Heart left ventricle (tissue), 16 donors: ENCODE data around the gene LYZL6. TPM values are rescaled to one million over a fixed set of nuclear protein-coding genes. Genes with fewer than 3 reads are reported as not detected.

Experiments used
- ATAC-seq, 4 donors: fragments of 200-7000 bp; cut with Tn5 transposase; one replicate each; pipeline ENCODE4 v1.9.1; 2020 to 2022; ENCODE audit warnings: moderate library complexity in 4 of 4, mild to moderate bottlenecking in 3 of 4, moderate number of reproducible peaks in 1 of 4
- DNase-seq, 5 donors: peaks; one replicate each; pipeline ENCODE4 v3.0.0-alpha.2; 2020
- H3K27ac ChIP-seq, 12 donors: fragments of 200-600 bp; sonication (generic) in 4 of 12; one replicate each; pipeline versions ENCODE4 v1.5.0 to v1.8.0; 2016 to 2022; ENCODE audit warnings: mild to moderate bottlenecking in 2 of 12
- H3K27me3 ChIP-seq, 9 donors: fragments of 200-600 bp; sonication (generic) in 2 of 9; one replicate each; pipeline versions ENCODE4 v1.5.1 to v1.8.0; 2016 to 2022; ENCODE audit warnings: mild to moderate bottlenecking in 3 of 9
- H3K36me3 ChIP-seq, 9 donors: fragments of 200-600 bp; sonication (generic) in 2 of 9; one replicate each; pipeline versions ENCODE4 v1.5.0 to v1.8.0; 2018 to 2022; ENCODE audit warnings: mild to moderate bottlenecking in 2 of 9
- H3K4me1 ChIP-seq, 12 donors: fragments of 200-600 bp; sonication (generic) in 4 of 12; one replicate each; pipeline versions ENCODE4 v1.5.0 to v1.8.0; 2016 to 2022; ENCODE audit warnings: mild to moderate bottlenecking in 3 of 12
- H3K4me3 ChIP-seq, 12 donors: fragments of 200-600 bp; sonication (generic) in 4 of 12; one replicate each; pipeline versions ENCODE4 v1.5.0 to v1.8.0; 2017 to 2022; ENCODE audit warnings: mild to moderate bottlenecking in 9 of 12, moderate library complexity in 4 of 12
- H3K9me3 ChIP-seq, 12 donors: fragments of 200-600 bp; sonication (generic) in 4 of 12; one replicate each; pipeline versions ENCODE4 v1.5.0 to v1.8.0; 2016 to 2022; ENCODE audit warnings: mild to moderate bottlenecking in 1 of 12
- CTCF ChIP-seq, 12 donors: fragments of 200-600 bp; sonication (generic) in 4 of 12; IDR thresholded peaks; one replicate each; pipeline versions ENCODE4 v1.5.0 to v1.8.0; 2018 to 2022; ENCODE audit warnings: antibody characterized with exemption in 12 of 12, mild to moderate bottlenecking in 5 of 12
- POLR2A ChIP-seq, 2 donors: fragments of 450-650 bp; IDR thresholded peaks; one replicate each; pipeline ENCODE4 v1.6.1; 2017; ENCODE audit warnings: antibody characterized with exemption in 2 of 2, mild to moderate bottlenecking in 2 of 2, moderate library complexity in 2 of 2
- WGBS, 4 donors: extraction: QIAGEN DNeasy Blood & Tissue Kit in 2 of 4; methylation state at CpG; one replicate each; pipeline versions ENCODE4 v1.1.5 to v1.1.7; 2013 to 2018; 5-methylcytosine and 5-hydroxymethylcytosine counted together
- intact Hi-C, 10 donors: fragments of 100-400 bp; cut with DNase I; formaldehyde crosslinking; loops; one replicate each; pipeline versions ENCODE4 v1.11.1 to v1.14.2; 2022
- polyA plus RNA-seq, 2 donors: library from polyadenylated mRNA; stranded (reverse); fragments of 200-250 nt; gene quantifications; one replicate each; pipeline ENCODE4 v1.2.3, GENCODE V29; 2013
- total RNA-seq, 9 donors: library from RNA; depleted of rRNA in 2 of 9; stranded (reverse); fragments of >200 nt in 2 of 9; fragmentation: NEBNext Ultra II Directional in 3 of 9; extraction: Animal tissue kit (Norgen Biotek cat#: 25700) in 3 of 9; gene quantifications; one replicate each; pipeline versions ENCODE4 v1.1.0 to v1.2.4, GENCODE V29; 2016 to 2023
- donor health status: ischemic (EF 13 %, LVEDD 7.1; RV severe dilation, severe dysfunction).
- donor health status: healthy with polysubstance abuse.
- donor health status: DM: no; HTN: yes; CAD: no.
- donor health status: DM: no; HTN: no; CAD: no.
- donor health status: ischemic (EF 25% LVEDD 6.9; RV normal size, moderate dysfunction).
- donor health status: ischemic (EF 25% LVEDD 5.7; RV mildly dilated, moderate dysfunction).
- donor health status: healthy.
- donor health status: DM: yes; HTN: yes; CAD: no.
- donor health status: ischemic (EF 35%, LVEDD 5.7; RV mildly dilated, moderate dysfunction).
- donor health status: nonischemic (EF 11% LVEDD 7.7; RV severe dilation, severe dysfunction).
- donor health status: DM: yes; HTN: yes; CAD: no.
- donor health status: PGD.
- donor health status: ischemic (EF 29% LVEDD 5.4; RV normal size, mild dysfunction).
- donor health status: nonischemic (EF 23%, LVEDD 6.1; RV moderate dilation, normal function).

Gene LYZL6
- total and polyA plus RNA-seq, 11 donors = not detected

GRCh38 chr17:35949401-35949800 is 5.9 kb upstream of the LYZL6 start:
- WGBS, 4 donors = 60 to 71% (median 66%) methylated on average over 3 of the region's 3 CpGs
- Histone ChIP-seq H3K27ac (no peak overlapping the region), H3K27me3 (peaks cover 0 to 4% (median 0%) of the 10 kb centered on the region in 9 donors), H3K9me3 (no peaks in the 10 kb centered on the region), H3K4me3 (no peak overlapping the region), H3K36me3 (no peaks in the 10 kb centered on the region), H3K4me1 (no peaks in the 10 kb centered on the region)
- no peak for DNase-seq
- no peak for ATAC-seq
- intact Hi-C loops = no loop called here
- TF ChIP-seq POLR2A (IDR thresholded peaks at IDR 0.05) = no peak
- TF ChIP-seq CTCF (IDR thresholded peaks at IDR 0.05) = no peak

GRCh38 chr17:35948092-35948491 is 4.6 kb upstream of the LYZL6 start:
- intact Hi-C loops = no loop called here
- DNase-seq = no peak

GRCh38 chr17:35947156-35947585 is 3.7 kb upstream of the LYZL6 start:
- H3K27ac ChIP-seq = no peak overlapping the region
- peak in 2 of 5 donors; percentile 19 to 36 for DNase-seq
- 23 to 39% (median 33%) methylated on average over 12 of the region's 12 CpGs for WGBS, 4 donors
- intact Hi-C loops = no loop called here
- peaks cover 0 to 7% (median 0%) of the 10 kb centered on the region in 9 donors for H3K27me3 ChIP-seq
- no peaks in the 10 kb centered on the region for H3K36me3 ChIP-seq
- peak in 1 of 4 donors; percentile 65 for ATAC-seq
- no peaks in the 10 kb centered on the region for H3K4me1 ChIP-seq
- H3K4me3 ChIP-seq = peak overlapping the region in 3 of 12 donors; percentile 15 to 31 (median 25)
- TF ChIP-seq CTCF (IDR thresholded peaks at IDR 0.05) = peak; percentile 42 to 75 (median 66)
- TF ChIP-seq POLR2A (IDR thresholded peaks at IDR 0.05) = no peak
- no peaks in the 10 kb centered on the region for H3K9me3 ChIP-seq

More at GRCh38 chr17:35948092-35948491, 4.6 kb upstream of the LYZL6 start:
- ATAC-seq = no peak
- Histone ChIP-seq H3K4me3 (no peak overlapping the region), H3K4me1 (no peaks in the 10 kb centered on the region), H3K27ac (no peak overlapping the region), H3K9me3 (no peaks in the 10 kb centered on the region), H3K27me3 (peaks cover 0 to 7% (median 0%) of the 10 kb centered on the region in 9 donors), H3K36me3 (no peaks in the 10 kb centered on the region)
- WGBS, 4 donors = 90 to 96% (median 93%) methylated on average over 7 of the region's 7 CpGs
- TF ChIP-seq POLR2A (IDR thresholded peaks at IDR 0.05) (no peak), CTCF (IDR thresholded peaks at IDR 0.05) (no peak)

- H3K36me3 ChIP-seq = no peaks in the 10 kb centered on the region
- peaks cover 0 to 7% (median 0%) of the 10 kb centered on the region in 9 donors for H3K27me3 ChIP-seq
- ATAC-seq (no peak), DNase-seq (no peak)
- H3K27ac ChIP-seq = no peak overlapping the region
- no peaks in the 10 kb centered on the region for H3K4me1 ChIP-seq
- WGBS, 4 donors = 74 to 86% (median 81%) methylated on average over 4 of the region's 4 CpGs
- TF ChIP-seq CTCF (IDR thresholded peaks at IDR 0.05) (no peak), POLR2A (IDR thresholded peaks at IDR 0.05) (no peak)
- intact Hi-C loops = no loop called here
- H3K4me3 ChIP-seq = no peak overlapping the region
- no peaks in the 10 kb centered on the region for H3K9me3 ChIP-seq
Observed at GRCh38 chr17:35944151-35944550, 638 bp upstream of the LYZL6 start.
